ENCODE data around the gene AIFM3. TPM values are rescaled to one million over a fixed set of nuclear protein-coding genes. Genes with fewer than 3 reads are reported as not detected.

AIFM3 gene
- total RNA-seq, 1 donor from 2014 or later = under 0.01 TPM

DNA sequence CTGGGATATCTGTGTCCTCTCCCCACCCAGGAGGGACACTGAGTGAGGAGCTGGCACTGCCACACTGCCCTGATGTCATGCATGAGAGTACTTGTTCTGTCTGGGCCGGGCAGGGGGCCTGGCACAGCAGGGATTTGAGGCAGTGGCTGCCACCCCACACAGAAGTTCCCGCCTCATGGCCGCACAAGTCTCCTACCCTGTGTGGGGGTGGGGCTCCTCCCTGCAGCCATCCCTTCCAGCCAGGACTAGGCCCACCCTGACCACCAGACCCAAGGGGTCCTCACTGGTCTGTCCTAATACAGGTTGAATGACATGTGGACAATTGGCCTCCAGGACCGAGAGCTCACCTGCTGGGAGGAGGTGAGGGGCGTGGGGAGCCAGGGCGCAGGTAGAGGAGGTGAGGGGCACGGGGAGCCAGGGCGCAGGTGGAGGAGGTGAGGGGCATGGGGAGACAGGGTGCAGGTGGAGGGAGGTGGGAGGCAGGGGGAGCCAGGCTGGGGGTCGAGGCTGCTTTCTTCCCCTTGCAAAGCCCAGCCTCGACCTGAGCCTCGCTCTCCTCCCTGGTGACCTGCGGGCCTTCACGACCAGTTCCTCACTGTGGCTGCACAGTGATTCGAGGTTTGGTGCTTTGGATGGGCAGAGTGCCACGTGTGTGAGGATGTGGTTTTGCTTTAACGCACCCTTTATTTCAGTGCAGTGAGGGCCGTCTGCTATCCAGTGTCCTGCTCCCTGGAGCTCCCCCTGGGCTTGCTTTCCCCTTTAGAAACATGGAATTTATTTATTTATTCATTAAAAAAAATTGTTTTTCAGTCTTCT lies 22.5 kb downstream of the AIFM3 start:
- H3K4me3 ChIP-seq (ENCODE audit: low read length in 3 of 3) = no peak overlapping the region
- H3K27ac ChIP-seq (ENCODE audit: low read depth, low read length) = no peak overlapping the region
- no peaks in the 10 kb centered on the region for H3K9me3 ChIP-seq (ENCODE audit: control insufficient read depth in 3 of 3, low read length in 3 of 3)
- no peaks in the 10 kb centered on the region for H3K27me3 ChIP-seq (ENCODE audit: control insufficient read depth in 3 of 3, insufficient read depth in 3 of 3, low read length in 3 of 3)
- no peaks in the 10 kb centered on the region for H3K4me1 ChIP-seq (ENCODE audit: control insufficient read depth in 3 of 3, insufficient read depth in 3 of 3, low read length in 3 of 3)
- H3K36me3 ChIP-seq (ENCODE audit: control insufficient read depth in 3 of 3, insufficient read depth in 3 of 3, low read length in 3 of 3) = peaks cover 47 to 56% (median 50%) of the 10 kb centered on the region in 3 donors
- no peak overlapping the region for H3K9ac ChIP-seq (ENCODE audit: low read depth in 1 of 3, low read length in 3 of 3)

DNA sequence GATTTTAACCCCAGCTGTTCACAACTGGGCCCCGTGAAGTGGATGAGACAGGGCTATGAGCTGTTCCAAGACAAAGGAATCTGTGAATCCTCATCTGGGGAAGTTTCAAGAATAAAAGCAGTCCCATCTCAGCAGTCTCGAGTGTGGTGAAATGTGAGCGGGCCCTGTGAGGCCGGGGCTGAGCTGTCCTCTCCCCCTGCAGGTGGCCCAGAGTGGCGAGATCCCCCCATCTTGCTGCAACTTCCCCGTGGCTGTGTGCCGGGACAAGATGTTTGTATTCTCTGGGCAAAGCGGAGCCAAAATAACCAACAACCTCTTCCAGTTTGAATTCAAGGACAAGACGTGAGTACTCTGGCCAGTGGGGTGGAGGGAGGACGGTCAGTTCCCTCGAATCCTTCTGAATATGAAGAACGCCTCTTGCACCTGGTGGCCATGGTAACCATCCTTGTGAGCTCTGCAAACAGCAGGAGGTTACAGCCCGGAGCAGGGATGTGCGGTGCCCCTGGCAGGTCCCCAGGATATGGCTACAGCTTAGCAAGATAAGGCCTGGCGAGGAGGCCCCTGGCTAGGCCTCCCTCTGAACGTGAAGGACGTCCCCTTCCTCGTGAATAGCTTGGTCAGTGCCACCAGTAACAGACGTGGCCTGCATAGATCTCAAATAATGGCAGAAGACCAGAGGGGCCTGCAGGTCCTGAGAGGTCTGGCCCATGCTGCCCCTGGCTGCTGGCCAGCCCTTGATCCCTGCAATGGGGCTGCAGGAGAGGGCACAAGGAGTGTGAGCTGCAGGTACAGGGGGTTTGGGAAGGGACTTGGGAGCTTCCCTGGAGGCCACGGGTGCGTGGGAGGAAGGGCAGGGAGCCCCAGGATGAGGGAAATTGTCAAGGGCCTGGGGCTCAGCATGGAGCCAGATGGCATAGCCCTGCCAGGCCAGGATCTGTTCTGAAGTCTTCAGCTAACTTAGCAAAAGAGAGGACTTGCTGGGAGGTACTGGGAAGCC lies 23.4 kb downstream of the AIFM3 start:
- Histone ChIP-seq H3K9ac (ENCODE audit: low read depth in 1 of 3, low read length in 3 of 3) (no peak overlapping the region), H3K27ac (ENCODE audit: low read depth, low read length) (no peak overlapping the region), H3K9me3 (ENCODE audit: control insufficient read depth in 3 of 3, low read length in 3 of 3) (no peaks in the 10 kb centered on the region), H3K4me1 (ENCODE audit: control insufficient read depth in 3 of 3, insufficient read depth in 3 of 3, low read length in 3 of 3) (no peaks in the 10 kb centered on the region), H3K27me3 (ENCODE audit: control insufficient read depth in 3 of 3, insufficient read depth in 3 of 3, low read length in 3 of 3) (no peaks in the 10 kb centered on the region), H3K4me3 (ENCODE audit: low read length in 3 of 3) (no peak overlapping the region), H3K36me3 (ENCODE audit: control insufficient read depth in 3 of 3, insufficient read depth in 3 of 3, low read length in 3 of 3) (peaks cover 46 to 58% (median 48%) of the 10 kb centered on the region in 3 donors)

DNA sequence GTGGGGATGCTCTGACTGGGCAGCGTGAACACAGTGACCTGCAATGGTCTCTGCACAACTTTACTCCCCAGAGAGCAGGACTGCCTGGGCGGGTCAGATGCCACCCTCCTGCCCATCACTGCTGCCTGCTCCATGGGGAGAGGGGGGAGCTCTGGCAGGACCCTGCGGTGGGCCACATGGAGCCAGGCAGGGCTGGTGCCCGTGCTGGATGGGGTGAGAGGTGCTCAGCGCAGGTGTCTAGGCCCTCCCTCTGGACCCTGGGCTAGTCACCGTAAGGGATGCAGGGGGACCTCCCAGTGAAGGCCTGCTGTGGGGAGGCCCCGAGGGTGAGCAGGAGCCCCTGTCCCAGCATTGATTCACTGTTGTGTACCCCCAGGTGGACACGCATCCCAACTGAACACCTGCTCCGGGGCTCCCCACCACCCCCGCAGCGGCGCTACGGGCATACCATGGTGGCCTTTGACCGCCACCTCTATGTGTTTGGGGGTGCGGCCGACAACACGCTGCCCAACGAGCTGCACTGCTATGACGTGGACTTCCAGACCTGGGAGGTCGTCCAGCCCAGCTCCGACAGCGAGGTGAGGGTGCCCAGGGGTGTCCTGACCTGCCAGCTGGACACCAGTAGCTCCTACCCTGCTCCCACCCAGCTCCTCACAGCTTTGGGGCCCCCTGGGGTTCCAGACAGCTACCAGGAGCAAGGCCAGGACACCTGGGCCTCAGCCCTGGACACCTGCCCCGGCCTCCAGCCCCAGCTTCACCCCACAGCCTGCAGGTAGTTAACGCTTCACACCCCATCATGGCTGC lies 24.4 kb downstream of the AIFM3 start:
- H3K27ac ChIP-seq (ENCODE audit: low read depth, low read length) = no peak overlapping the region
- no peaks in the 10 kb centered on the region for H3K9me3 ChIP-seq (ENCODE audit: control insufficient read depth in 3 of 3, low read length in 3 of 3)
- H3K4me3 ChIP-seq (ENCODE audit: low read length in 3 of 3) = no peak overlapping the region
- no peak overlapping the region for H3K9ac ChIP-seq (ENCODE audit: low read depth in 1 of 3, low read length in 3 of 3)
- H3K4me1 ChIP-seq (ENCODE audit: control insufficient read depth in 3 of 3, insufficient read depth in 3 of 3, low read length in 3 of 3) = no peaks in the 10 kb centered on the region
- peaks cover 46 to 60% (median 51%) of the 10 kb centered on the region in 3 donors for H3K36me3 ChIP-seq (ENCODE audit: control insufficient read depth in 3 of 3, insufficient read depth in 3 of 3, low read length in 3 of 3)
- H3K27me3 ChIP-seq (ENCODE audit: control insufficient read depth in 3 of 3, insufficient read depth in 3 of 3, low read length in 3 of 3) = no peaks in the 10 kb centered on the region

DNA sequence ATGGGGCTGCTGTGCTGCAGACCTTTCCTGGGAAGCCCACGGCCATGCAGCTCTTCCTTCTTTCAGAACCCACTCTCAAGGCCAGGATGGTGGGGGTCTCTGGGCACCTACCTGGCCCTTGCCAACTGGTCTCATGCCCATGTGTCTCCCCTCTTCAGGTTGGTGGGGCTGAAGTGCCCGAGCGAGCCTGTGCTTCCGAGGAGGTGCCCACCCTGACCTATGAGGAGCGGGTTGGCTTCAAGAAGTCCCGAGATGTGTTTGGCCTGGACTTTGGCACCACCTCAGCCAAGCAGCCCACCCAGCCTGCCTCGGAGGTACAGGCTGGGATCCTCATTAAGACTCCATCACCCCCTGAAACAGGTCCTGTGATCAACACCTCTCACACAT lies 25.0 kb downstream of the AIFM3 start:
- no peaks in the 10 kb centered on the region for H3K4me1 ChIP-seq (ENCODE audit: control insufficient read depth in 3 of 3, insufficient read depth in 3 of 3, low read length in 3 of 3)
- H3K9ac ChIP-seq (ENCODE audit: low read depth in 1 of 3, low read length in 3 of 3) = no peak overlapping the region
- no peaks in the 10 kb centered on the region for H3K27me3 ChIP-seq (ENCODE audit: control insufficient read depth in 3 of 3, insufficient read depth in 3 of 3, low read length in 3 of 3)
- no peaks in the 10 kb centered on the region for H3K9me3 ChIP-seq (ENCODE audit: control insufficient read depth in 3 of 3, low read length in 3 of 3)
- no peak overlapping the region for H3K4me3 ChIP-seq (ENCODE audit: low read length in 3 of 3)
- H3K27ac ChIP-seq (ENCODE audit: low read depth, low read length) = no peak overlapping the region
- peaks cover 50 to 59% (median 50%) of the 10 kb centered on the region in 3 donors for H3K36me3 ChIP-seq (ENCODE audit: control insufficient read depth in 3 of 3, insufficient read depth in 3 of 3, low read length in 3 of 3)

DNA sequence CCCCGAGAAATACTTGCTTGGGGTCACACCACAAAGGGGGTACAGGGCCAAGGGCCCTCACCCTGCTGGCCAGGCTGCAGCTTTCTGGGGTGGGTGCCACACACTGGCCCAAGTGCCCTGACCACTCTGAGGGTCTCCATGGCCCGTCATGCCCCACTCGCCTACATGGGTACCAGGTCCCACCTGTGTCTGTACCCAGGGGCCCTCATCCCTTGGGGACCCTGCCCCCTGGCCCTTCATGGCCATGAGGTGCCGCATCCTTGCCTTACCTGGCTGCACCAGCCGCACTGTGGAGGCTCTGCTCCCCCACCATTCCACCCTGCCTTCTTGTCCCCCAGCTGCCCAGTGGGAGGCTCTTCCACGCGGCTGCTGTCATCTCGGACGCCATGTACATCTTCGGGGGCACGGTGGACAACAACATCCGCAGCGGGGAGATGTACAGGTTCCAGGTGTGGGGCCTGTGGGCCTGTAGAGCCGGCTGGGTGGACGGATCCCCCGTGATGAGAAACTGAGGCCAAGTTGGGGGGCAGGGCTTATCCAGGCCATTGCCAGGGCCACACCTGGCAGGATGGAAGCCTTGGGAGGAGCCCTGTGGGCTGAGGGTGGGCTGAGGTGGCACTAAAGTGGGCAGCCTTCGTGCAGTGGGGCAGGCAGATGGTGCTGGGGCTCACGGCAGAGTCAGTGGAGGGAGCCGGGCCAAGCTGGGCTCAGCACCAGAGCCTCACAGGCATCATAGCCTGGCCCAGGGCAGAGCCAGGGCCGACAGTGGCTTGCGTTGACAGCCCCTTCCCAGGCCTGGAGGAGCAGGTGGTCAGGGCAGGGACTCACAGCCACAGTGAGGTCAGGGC lies 25.6 kb downstream of the AIFM3 start:
- peaks cover 51 to 61% (median 52%) of the 10 kb centered on the region in 3 donors for H3K36me3 ChIP-seq (ENCODE audit: control insufficient read depth in 3 of 3, insufficient read depth in 3 of 3, low read length in 3 of 3)

DNA sequence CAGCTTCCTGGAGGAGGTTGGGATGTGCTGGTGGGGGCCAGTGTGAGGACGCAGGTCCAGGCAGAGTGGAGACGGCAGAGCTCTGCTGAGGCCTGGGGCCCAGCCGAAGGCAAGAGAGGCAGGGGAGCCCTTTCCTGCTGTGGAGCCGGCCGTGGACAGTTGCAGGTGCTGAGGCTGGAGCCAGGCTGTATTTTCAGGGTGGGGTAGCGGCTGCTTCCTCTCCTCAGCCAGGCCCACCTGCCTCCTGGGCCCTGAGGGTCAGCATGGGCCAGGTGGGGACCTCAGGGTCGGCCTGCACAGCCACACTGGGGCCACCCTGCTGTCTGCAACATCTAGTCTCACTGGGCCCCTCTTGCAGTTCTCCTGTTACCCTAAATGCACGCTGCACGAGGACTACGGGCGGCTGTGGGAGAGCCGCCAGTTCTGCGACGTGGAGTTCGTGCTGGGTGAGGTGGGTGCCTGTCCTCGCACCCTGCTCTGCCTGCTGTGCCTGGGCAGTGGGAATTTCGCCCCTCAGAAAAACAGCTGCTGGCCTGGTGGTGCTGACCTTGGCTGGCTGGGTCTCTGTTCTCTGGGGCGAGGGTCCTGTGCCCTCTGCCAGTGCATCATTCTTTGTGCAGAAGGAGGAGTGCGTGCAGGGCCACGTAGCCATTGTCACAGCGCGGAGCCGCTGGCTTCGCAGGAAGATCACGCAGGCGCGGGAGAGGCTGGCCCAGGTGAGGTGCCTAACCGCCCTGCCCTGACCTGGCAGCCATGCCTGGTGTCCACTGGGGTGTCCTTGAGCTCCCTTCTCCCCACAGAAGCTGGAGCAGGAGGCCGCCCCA lies 26.5 kb downstream of the AIFM3 start:
- H3K27ac ChIP-seq (ENCODE audit: low read depth, low read length) = no peak overlapping the region
- peaks cover 48 to 66% (median 51%) of the 10 kb centered on the region in 3 donors for H3K36me3 ChIP-seq (ENCODE audit: control insufficient read depth in 3 of 3, insufficient read depth in 3 of 3, low read length in 3 of 3)
- no peaks in the 10 kb centered on the region for H3K27me3 ChIP-seq (ENCODE audit: control insufficient read depth in 3 of 3, insufficient read depth in 3 of 3, low read length in 3 of 3)
- no peak overlapping the region for H3K4me3 ChIP-seq (ENCODE audit: low read length in 3 of 3)
- H3K9ac ChIP-seq (ENCODE audit: low read depth in 1 of 3, low read length in 3 of 3) = no peak overlapping the region
- no peaks in the 10 kb centered on the region for H3K9me3 ChIP-seq (ENCODE audit: control insufficient read depth in 3 of 3, low read length in 3 of 3)
- peaks cover 0 to 2% (median 0%) of the 10 kb centered on the region in 3 donors for H3K4me1 ChIP-seq (ENCODE audit: control insufficient read depth in 3 of 3, insufficient read depth in 3 of 3, low read length in 3 of 3)

More for the DNA sequence above, 25.6 kb downstream of the AIFM3 start:
- Histone ChIP-seq H3K9me3 (ENCODE audit: control insufficient read depth in 3 of 3, low read length in 3 of 3) (no peaks in the 10 kb centered on the region), H3K27me3 (ENCODE audit: control insufficient read depth in 3 of 3, insufficient read depth in 3 of 3, low read length in 3 of 3) (no peaks in the 10 kb centered on the region), H3K4me3 (ENCODE audit: low read length in 3 of 3) (no peak overlapping the region), H3K27ac (ENCODE audit: low read depth, low read length) (no peak overlapping the region), H3K9ac (ENCODE audit: low read depth in 1 of 3, low read length in 3 of 3) (no peak overlapping the region), H3K4me1 (ENCODE audit: control insufficient read depth in 3 of 3, insufficient read depth in 3 of 3, low read length in 3 of 3) (no peaks in the 10 kb centered on the region)

DNA sequence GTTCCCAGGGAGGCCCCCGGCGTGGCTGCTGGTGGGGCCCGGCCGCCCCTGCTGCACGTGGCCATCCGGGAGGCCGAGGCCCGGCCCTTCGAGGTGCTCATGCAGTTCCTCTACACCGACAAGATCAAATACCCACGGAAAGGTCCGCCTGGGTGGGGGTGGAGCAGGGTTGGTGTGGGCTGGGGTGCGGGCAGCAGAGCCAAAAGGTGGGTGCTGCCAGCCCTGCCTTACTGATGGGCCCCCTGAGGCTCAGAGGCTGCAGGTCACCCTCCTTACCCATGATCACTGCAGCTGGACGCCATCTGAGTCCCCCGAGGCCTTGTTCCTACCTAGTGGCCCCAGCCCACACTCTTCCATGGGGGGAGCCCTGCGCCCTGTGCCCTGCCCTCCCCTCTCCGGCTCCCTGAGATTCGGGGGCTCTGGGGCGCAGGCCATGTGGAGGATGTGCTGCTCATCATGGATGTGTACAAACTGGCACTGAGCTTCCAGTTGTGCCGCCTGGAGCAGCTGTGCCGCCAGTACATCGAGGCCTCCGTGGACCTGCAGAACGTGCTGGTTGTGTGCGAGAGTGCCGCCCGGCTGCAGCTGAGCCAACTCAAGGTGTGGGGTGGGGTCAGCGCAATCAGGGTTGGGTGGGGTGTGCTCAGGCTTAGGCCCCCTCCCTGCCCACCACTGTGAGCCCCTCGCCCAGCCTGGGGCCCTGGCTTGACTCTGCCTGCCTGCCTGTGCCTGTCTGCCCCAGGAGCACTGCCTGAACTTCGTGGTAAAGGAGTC lies 27.3 kb downstream of the AIFM3 start:
- Histone ChIP-seq H3K9ac (ENCODE audit: low read depth in 1 of 3, low read length in 3 of 3) (no peak overlapping the region), H3K27ac (ENCODE audit: low read depth, low read length) (no peak overlapping the region), H3K36me3 (ENCODE audit: control insufficient read depth in 3 of 3, insufficient read depth in 3 of 3, low read length in 3 of 3) (peaks cover 48 to 72% (median 56%) of the 10 kb centered on the region in 3 donors), H3K4me1 (ENCODE audit: control insufficient read depth in 3 of 3, insufficient read depth in 3 of 3, low read length in 3 of 3) (peaks cover 0 to 5% (median 2%) of the 10 kb centered on the region in 3 donors), H3K4me3 (ENCODE audit: low read length in 3 of 3) (no peak overlapping the region), H3K27me3 (ENCODE audit: control insufficient read depth in 3 of 3, insufficient read depth in 3 of 3, low read length in 3 of 3) (no peaks in the 10 kb centered on the region), H3K9me3 (ENCODE audit: control insufficient read depth in 3 of 3, low read length in 3 of 3) (no peaks in the 10 kb centered on the region)

DNA sequence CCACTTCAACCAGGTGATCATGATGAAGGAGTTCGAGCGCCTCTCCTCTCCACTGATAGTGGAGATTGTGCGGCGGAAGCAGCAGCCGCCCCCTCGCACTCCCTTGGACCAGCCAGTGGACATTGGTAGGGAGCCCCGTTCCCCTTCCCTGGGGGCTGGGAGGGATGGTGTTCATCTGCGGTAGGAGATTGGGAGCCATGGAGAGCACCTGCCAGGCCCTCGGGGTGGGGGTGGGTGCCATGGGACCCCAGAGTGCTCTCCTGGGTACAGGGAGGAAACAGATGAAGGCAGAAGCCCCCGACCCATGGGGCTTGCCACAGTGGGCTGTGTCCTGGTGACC lies 27.8 kb downstream of the AIFM3 start:
- Histone ChIP-seq H3K9me3 (ENCODE audit: control insufficient read depth in 3 of 3, low read length in 3 of 3) (no peaks in the 10 kb centered on the region), H3K4me3 (ENCODE audit: low read length in 3 of 3) (no peak overlapping the region), H3K4me1 (ENCODE audit: control insufficient read depth in 3 of 3, insufficient read depth in 3 of 3, low read length in 3 of 3) (peaks cover 0 to 10% (median 5%) of the 10 kb centered on the region in 3 donors), H3K27me3 (ENCODE audit: control insufficient read depth in 3 of 3, insufficient read depth in 3 of 3, low read length in 3 of 3) (no peaks in the 10 kb centered on the region), H3K27ac (ENCODE audit: low read depth, low read length) (no peak overlapping the region), H3K9ac (ENCODE audit: low read depth in 1 of 3, low read length in 3 of 3) (no peak overlapping the region), H3K36me3 (ENCODE audit: control insufficient read depth in 3 of 3, insufficient read depth in 3 of 3, low read length in 3 of 3) (peaks cover 54 to 75% (median 62%) of the 10 kb centered on the region in 3 donors)

All from skeletal muscle tissue (tissue), 4 donors.